Hippocampal formation (tissue), 2 donors: ENCODE results near the gene CHSY1.
"Not testable (repeated sequence)": the region's sequence is repeated elsewhere in the genome, so short reads cannot be mapped to it uniquely, and the experiment has no call there.

ENCODE experiments used
- DNase-seq, 2 donors: peaks; one replicate each; lab custom pipeline; 2025; lab: John Stamatoyannopoulos, UW

The CHSY1 gene

DNA sequence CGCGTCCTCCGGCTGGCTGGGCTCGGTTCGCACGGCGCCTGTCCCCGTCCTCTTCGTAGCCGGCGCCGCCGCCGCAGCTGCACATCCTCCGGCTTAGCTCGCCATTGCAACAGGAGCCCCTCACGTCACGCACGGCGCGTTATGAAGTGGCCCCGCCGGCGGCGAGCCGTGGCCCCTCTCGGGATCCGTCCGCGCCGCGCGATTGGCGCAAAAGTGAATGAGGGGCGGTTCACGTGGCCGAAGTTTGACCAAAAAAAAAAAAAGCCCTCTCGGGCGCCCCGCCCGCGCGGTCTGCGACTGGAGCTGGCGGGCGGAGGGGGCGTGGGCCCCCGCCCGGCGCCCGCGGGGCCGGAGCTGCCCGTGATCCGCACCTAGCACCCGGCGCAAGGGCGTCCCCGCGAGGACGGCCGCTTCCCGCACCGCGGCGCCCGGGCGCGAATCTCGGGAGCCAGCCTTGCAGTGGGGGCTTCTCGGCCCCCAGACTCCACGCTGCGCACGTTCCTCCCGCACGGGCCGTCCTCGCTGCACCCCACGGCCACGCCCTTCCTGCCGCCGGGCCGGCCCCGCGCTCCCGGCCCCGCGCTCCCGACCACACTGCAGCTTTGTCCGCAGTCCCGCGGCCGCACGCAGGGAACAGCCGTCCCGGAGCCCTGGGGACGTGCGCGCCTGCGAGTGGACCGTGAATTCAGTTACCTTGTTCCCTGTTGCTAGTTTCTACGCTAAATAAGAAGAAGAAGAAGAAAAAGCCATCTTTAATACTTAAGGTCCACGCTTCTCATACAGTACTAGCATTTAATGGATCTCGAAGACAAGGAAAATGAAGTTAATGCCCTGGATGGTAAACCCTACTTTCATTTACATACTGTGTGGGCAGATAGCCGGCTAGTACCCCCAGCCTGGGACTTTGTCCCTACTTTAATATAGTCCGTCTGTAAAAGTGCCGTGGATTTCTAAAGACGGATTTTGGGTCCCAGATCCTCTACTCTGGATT lies at the start of gene CHSY1:
TSS of gene CHSY1 (minus strand) at position 219 of the 991 bp plus-strand sequence. CDS start 592 bp downstream, outside the sequence.
- peak; percentile 73 to 87 for DNase-seq

DNA sequence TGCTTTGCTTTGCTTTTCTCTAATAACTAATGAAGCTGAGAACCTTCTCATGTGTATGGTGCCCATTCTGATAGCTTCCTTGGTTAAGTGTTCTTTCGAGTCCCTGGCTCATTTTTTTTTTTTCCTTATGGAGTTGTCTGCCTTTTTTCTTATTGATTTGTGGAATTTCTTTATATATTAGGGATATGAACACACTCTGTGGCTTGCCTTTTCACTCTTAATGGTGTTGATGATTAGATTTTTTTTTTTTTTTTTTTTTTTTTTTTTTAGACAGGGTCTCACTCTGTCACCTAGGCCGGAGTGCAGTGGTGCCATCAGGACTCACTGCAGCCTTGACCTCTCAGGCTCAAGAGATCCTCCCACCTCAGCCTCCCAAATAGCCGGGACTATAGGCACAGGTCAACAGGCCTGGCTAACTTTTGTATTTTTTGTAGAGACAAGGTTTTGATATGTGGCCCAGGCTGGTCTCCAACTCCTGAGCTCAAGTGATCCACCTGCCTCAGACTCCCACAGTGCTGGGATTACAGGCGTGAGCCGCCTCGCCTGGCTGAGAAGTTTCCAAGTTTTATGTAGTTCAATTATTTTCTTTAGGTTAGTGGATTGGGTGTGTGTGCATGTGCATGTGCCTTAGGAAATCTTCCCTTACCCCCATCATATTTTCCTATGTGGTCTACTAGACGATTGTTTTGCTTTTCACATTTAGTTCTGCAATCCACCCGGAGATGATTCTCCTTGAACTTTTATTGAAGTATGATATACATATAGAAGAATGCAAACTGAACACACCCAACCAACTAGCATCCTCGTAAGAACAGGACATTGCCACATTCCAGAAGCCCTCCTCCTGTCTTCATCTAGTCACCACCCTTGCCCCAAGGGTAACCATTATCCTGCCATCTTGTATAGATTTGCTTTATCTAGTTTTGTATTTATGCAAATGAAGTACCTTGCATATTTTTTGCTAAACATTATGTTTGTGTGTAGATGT lies 44.9 kb upstream of the CHSY1 start:
- DNase-seq = no peak

- no peak for DNase-seq
Observed at GRCh38 chr15:101295607-101296161, 43.8 kb upstream of the CHSY1 start.

- DNase-seq = peak; percentile 90 to 95
Observed at GRCh38 chr15:101294731-101295606, 43.1 kb upstream of the CHSY1 start, which contains the start of gene SNRPA1. TSS of gene SNRPA1 (minus strand) at chr15:101295248. CDS start at chr15:101295178, 70 bp downstream.

DNA sequence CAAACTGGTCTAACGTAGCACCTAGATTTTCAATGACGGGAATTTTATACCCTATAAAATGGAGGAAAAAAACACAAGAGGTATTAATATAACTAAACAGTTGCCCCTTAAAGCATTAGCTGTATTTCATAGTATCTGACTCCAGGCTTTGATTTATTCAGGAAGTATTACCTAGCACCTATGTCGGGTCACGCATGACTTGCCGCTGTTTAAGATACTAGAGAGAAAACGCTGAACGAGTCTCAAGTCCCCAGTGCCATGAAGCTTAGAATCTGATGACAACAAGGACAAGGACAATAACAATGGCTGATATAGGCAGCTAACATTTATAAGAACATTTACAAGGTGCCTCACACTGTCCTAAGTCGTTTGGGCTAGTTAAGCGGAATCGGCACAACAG lies 41.3 kb upstream of the CHSY1 start:
- no peak for DNase-seq

DNA sequence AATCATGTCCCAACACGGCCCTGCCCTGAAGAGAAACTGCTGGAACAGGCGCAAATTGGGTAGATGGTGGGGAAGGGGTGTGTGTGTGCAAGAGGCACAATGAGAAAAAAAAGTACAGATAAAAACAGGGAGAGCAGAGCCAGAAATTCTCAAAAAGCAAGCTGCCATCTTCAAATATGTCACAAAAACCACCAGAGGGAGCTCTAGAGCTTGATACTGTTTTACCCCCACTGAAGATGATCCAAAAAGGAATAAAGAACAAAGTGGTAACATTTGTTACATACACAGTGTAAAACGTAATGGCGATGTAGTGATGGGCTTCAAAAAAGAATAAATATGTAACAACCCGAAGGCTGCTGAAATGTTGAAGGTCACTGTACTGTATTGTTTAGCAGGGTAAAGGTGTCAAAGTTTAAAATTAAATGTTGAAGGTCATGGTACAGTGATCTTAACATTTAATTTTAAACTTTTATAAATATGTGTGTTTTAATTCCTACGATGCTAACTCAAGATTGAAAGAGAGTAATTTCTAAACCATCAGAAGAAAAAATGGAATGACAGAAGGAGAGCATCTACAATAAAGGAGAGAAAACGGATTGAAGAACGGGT lies 37.2 kb upstream of the CHSY1 start:
- no peak for DNase-seq

DNA sequence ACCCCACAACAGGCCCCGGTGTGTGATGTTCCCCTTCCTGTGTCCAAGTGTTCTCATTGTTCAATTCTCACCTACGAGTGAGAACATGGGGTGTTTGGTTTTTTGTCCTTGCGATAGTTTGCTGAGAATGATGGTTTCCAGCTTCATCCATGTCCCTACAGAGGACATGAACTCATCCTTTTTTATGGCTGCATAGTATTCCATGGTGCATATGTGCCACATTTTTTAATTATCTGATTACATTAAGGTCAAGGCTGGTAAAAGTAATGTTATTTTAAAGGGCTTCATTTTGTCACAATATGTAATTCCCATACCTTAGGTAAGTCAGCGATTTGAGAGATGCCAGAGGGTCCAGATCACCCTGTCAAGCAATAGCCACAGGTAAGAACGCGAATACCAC lies 35.5 kb upstream of the CHSY1 start:
- not testable (repeated sequence) for DNase-seq

GRCh38 chr15:101286471-101287114 lies 34.7 kb upstream of the CHSY1 start:
- DNase-seq = no peak

- no peak for DNase-seq
Observed at GRCh38 chr15:101283931-101284330, 32.1 kb upstream of the CHSY1 start.

GRCh38 chr15:101280007-101280406 lies 28.2 kb upstream of the CHSY1 start:
- DNase-seq = no peak

DNA sequence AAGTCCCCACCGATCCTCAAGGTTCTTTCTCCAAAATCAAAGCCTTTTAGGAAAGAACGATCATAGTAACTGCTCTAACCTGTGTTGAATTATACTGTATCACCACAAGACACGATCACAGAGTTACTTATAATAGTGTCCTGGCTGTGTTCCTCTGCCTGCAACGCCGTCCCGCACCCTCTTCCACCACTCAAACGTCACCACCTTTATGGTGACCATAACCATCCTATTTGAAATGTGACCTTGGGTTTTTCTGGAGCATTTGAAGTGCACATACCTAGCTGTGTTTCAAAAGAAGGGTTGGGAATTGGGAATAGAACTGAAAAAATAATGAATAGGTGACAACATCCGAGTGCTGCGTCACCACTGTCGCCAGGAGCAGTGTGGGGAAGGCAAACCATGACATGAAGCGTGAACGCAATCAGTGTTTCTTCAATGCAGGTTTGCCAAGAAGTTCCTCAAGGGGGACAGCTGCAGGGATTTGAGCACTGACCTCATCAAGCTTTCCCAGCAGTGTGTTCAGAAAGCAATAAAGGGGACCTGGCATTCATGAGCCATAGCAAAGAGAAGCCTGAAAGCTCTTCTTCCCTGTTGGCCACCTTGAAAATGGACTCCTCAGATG lies 26.2 kb upstream of the CHSY1 start:
- no peak for DNase-seq

GRCh38 chr15:101277038-101277822 lies 25.4 kb upstream of the CHSY1 start, which contains the start of gene SELENOS:
TSS of gene SELENOS (minus strand) at chr15:101277485. CDS start at chr15:101277417, 68 bp downstream.
- peak; percentile 75 to 79 for DNase-seq

GRCh38 chr15:101276501-101277037 lies 24.7 kb upstream of the CHSY1 start:
- no peak for DNase-seq

DNA sequence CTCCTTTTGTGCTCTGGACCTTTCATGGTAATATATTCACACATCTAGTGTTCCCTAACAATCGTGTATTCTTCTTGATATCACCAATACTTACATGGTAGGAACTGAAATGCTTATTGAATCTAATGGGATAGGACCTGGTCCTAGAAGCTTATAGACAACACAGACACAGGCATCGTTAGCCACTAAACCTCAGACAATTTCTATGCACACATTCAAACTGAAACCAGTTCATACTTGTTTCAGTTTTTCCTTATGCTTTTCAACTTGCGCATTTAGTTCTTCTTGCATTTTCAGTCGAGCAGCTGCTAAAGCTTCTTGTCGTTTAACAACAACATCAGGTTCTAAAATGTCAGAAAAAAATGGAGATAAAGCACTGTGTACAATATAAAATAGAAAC lies 23.2 kb upstream of the CHSY1 start:
- no peak for DNase-seq

DNA sequence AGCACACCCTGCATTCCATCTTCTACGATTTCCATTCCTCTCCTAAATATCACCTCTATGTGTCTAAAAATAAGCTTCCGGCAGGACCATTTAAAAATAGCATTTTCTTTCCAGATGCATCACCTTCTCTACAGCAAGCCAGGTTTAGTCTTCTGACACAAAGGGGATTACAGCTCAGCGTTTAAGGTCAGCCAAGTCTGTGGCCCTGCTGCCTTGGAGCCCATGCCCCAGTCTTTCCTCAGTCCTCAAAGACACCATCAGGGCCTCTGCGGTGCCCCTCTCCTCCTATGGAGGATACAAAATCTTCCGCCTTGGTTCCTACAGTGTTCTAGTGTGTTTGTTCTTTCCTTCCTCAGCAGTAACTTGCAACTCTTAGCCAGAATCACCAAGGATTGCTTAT lies 21.7 kb upstream of the CHSY1 start:
- no peak for DNase-seq

DNA sequence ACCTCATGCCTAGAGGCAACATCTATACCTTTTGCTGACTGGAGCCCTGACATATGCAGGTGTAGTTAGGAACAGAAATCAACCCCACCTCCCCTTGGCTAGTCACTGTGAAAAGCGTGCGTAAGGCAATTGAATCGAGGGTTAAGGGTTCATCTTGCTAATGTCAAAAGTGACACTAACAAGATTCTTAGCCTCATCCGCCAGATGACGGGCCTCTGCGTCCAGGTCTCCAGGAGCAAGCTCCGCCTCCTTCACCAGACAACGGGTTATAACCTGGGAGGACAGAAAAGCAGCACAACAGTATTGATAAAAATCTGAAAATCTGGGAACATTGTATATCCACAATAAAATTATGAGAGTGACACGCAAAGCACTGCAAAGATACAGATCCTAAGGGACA lies 20.7 kb upstream of the CHSY1 start:
- no peak for DNase-seq

DNA sequence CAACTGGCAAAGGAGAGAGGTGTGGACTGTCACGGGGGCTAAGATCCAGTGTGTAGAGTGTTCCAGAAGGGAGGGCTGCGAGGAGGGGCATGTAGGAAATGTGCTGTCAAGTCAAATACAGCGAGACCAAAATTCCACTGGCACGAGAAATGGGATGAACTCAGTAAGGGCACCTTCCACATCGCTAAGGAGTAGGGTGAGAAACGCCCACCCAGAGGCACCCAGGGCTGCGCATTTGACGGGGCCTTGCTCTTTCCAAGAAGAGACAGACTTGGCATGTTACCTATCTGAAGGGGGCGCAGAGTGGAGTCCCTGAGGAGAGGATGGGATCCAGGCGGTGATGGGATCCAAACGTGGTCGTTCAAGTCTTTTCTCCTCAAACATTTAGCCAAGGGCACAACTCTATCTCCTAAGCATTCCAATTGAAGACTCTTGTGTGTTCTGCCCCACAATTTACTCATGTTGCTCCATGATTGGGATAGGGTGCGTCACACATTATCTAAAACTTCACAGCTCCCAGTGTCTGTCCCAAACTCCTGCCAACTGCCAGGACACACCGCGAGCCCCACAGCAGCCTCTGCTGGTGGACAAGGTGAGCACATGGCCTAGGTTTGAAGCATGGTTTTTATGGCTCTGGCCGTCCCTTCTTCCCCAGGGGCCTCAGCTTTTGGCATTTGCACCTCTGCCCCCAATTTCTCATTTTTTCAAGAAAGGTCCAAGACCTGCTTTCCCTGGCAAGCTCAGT lies 17.8 kb upstream of the CHSY1 start:
- DNase-seq = no peak
